Omental fat pad (tissue), 4 donors: ENCODE data around the gene PDE3B. TPM values are rescaled to one million over a fixed set of nuclear protein-coding genes. Genes with fewer than 3 reads are reported as not detected.

Experiments
- ATAC-seq: fragments of 150-250 bp; one replicate; pipeline ENCODE4 v1.9.1; 2016; ENCODE audit warnings: mild to moderate bottlenecking, moderate library complexity; ENCODE audit not compliant: low FRiP score
- DNase-seq: peaks from one replicate; pipeline ENCODE4 v3.0.0-alpha.2; 2019; ENCODE audit warnings: low spot score
- total RNA-seq, 4 donors: library from RNA; depleted of rRNA; stranded (reverse); fragments of >200 nt; gene quantifications; one replicate each; pipeline ENCODE4 v1.1.0, GENCODE V29; 2016
- TF ChIP-seq, protein P1 (sequence below), 3 donors: fragments of 450-650 bp; IDR thresholded peaks; one replicate each; pipeline ENCODE4 v1.5.1; 2016 to 2017; ENCODE audit warnings: antibody characterized with exemption in 3 of 3, mild to moderate bottlenecking in 3 of 3, moderate library complexity in 2 of 3

PDE3B gene
- total RNA-seq, 4 donors from 2014 or later: 83.7 to 194 (median 94.5) TPM

DNA sequence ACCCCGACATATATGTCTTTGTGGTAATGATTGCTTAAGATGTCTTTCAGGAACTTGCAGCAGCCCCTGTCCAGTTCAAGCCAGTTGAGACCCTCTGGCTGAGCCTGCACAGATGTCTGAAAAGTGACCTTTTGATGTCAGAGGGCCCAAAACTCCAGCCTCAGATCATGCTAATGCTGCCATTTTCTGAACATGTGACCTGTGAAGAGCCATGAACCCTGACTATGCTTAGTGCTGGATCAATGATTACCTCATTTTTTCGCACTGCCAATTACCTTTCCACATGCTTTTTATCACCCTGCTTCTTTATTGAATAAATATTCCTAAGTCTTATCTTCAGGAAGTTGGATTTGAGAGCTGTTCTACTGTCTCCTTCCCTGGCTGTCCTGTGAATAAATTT, 255.3 kb downstream of the PDE3B start:
- ATAC-seq: no peak
- TF ChIP-seq, protein P1, sequence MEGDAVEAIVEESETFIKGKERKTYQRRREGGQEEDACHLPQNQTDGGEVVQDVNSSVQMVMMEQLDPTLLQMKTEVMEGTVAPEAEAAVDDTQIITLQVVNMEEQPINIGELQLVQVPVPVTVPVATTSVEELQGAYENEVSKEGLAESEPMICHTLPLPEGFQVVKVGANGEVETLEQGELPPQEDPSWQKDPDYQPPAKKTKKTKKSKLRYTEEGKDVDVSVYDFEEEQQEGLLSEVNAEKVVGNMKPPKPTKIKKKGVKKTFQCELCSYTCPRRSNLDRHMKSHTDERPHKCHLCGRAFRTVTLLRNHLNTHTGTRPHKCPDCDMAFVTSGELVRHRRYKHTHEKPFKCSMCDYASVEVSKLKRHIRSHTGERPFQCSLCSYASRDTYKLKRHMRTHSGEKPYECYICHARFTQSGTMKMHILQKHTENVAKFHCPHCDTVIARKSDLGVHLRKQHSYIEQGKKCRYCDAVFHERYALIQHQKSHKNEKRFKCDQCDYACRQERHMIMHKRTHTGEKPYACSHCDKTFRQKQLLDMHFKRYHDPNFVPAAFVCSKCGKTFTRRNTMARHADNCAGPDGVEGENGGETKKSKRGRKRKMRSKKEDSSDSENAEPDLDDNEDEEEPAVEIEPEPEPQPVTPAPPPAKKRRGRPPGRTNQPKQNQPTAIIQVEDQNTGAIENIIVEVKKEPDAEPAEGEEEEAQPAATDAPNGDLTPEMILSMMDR (IDR thresholded peaks at IDR 0.05): no peak

DNA sequence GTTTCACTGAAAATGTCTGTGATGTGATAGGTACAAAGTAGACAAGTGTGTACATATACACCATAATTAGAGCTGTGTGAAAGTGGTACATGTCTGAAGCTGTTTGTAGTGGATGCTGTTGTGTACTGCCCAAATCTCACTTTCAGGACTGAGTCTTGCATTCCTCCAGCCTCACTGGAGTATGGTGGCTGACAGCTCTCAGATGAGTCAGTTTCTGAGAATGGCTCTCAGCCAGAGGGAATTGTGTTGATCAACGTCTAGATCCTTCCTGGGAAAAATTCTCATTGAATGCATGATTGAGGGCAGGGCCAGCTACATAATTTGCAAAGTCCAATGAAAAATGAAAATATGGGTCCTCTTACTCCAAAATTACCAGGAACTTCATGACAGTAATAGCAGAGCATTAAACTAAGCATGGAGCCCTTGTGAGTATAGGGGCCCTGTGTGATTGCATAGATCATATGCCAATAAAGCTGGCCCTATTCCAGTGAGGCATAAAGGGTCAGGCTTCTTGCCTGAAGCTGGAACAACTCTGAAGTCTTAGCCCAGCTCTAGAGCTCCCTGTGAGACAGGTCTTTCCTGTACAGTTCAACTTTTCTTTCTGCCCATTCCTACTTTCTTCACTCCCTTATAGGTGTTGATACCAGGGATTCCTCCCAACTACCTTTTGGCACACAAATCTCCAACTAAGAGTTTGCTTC, 259.2 kb downstream of the PDE3B start:
- DNase-seq (no peak), ATAC-seq (no peak)
- TF ChIP-seq, protein P1 (IDR thresholded peaks at IDR 0.05): no peak

More for the DNA sequence above, 255.3 kb downstream of the PDE3B start:
- DNase-seq: no peak

DNA sequence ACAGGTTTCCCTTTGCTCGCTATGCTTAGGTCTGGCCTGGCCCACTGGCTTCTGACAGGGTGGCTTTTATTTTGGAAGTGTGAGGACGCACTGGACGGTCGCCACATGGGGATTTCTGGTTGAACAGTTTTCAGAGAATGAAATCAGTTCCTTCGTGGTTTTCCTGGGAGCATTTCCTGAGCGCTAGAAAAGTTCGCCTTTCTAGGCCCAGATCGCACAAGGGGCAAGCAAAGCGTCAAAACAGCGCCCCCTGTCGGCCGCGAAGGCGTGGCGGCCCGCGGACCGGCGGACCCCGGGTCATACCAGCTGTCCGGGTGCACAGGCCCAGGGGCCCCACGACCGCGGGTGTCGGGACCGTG, 261.1 kb downstream of the PDE3B start:
- TF ChIP-seq, protein P1 (IDR thresholded peaks at IDR 0.05): peak in 2 of 3 donors; percentile 58 to 66
- DNase-seq (peak; percentile 67), ATAC-seq (peak; percentile 26)

DNA sequence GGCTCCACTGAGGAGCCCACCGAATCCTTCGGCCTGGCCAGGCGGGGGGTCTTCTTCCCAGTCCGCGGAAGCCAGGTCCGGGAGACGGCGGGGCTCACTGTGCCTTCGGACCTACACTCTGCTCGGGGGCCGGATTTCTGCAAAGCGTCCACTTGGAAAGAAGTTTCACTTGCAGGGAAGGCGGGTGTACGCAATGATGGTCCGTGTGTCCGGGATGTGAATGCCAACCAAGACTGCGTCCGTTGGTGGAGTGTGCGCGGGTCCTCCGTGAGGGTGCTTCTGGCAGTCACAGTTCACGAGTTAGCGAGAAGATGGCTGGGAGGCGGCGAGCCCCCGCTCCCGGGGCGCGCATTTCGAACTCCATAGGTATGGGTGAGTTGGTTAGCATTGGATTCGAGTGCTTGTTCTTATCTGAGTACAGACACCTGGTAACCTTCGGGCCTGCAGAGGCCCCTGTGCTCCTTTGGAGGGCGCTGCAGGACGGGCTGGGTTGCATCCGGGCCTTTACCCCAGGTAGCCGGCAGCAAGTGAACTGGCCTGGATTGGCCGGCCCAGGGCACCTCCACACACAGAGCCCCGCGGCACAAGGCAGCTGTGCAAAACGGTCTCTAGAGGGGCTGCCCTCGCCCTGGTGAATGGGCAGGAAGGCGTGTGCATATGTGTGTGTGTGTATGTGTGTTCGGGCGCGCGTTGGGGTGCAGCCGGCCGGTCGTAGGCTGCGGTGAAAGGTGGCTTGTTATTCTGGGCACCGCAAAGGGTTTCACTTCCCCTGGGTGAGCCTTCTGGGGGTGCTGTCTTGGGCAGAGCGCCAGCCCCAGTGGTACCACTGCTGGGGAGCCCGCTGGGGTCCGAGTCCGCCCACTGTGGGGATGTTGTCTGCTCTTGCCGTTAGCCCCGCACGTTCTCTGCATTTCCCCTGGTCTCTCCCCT, 261.8 kb downstream of the PDE3B start:
- TF ChIP-seq, protein P1 (IDR thresholded peaks at IDR 0.05): no peak
- no peak for DNase-seq
- ATAC-seq: peak; percentile 44

DNA sequence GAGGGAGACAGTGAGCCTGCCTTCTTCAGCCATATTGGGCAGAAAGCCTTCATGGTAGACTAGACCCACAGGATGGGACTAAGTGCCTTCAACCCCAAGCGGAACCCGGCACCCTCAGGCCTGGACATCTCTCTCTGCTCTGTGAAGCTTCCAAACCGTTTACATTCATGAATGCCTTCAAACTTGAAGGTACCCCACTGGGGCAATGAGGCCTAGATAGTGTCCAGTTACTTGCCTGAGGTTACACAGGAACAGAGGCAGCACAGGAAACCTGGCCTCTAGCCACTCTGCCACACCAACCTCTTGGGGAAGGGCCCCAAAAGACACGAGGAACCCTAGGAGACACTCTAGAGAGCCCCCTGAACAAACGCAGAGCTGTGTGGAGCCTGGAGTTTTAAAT, 263.0 kb downstream of the PDE3B start:
- DNase-seq: no peak
- ATAC-seq: no peak
- TF ChIP-seq, protein P1 (IDR thresholded peaks at IDR 0.05): no peak

DNA sequence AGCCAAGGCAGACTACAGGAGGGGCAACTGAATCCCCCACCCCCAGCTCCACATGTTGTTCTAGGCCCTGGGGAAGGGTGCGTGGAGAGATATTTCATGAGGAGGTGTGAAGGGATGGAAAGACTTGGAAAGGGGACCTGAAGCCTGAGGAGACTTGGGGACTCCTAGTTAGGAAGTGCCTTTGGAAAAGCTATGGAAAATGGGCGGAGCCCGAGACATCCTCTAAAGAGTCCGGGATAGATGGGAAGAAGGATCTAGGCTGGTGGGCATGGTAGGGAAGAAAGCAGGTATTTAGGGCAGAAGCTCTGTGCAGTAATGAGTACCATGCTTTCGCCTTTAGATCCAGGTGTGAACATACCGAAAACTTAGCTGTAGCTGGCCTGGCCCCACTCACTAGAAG, 263.4 kb downstream of the PDE3B start:
- ATAC-seq: no peak
- no peak for DNase-seq
- TF ChIP-seq, protein P1 (IDR thresholded peaks at IDR 0.05): no peak
